ENCODE data around the gene ARL16.
A peak's percentile ranks its signal among the peaks of the same experiment; 100 is the strongest.

Gene ARL16

DNA sequence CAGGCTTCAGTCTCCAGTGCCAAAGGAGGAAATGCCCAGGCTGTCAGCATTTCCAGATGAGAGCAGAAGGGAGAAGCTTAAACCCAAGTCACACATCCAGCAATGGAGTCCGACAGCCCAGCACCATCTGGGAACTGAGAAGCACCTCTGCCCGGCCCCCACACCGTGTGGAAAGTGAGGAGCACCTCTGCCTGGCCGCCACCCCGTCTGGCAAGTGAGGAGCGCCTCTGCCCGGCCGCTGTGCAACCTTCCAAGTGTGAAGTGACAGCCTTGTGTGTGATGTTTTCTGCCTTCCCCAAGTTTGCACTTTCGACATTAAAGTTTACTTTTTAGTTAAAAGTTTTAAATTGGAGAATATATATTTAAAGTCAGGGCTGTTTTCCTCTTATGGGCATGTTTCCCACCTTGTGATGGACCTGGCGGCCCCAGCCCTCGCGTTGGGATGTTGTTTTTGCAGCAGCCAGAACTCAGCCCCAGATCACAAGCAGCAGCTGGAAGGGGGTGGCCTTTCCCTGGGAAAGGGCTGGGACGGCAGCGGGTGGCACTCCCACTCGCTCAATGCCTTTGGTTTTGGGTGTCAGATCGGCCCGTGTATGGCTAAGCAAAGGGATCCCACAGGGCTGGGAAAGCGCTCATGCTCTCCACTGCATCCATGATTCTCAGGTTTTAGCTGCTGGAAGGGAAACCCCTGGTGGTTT, 9.9 kb downstream of the ARL16 start:
- DNase-seq (ENCODE audit: insufficient read length, low spot score) = no peak
- no peak for FAIRE-seq

DNA sequence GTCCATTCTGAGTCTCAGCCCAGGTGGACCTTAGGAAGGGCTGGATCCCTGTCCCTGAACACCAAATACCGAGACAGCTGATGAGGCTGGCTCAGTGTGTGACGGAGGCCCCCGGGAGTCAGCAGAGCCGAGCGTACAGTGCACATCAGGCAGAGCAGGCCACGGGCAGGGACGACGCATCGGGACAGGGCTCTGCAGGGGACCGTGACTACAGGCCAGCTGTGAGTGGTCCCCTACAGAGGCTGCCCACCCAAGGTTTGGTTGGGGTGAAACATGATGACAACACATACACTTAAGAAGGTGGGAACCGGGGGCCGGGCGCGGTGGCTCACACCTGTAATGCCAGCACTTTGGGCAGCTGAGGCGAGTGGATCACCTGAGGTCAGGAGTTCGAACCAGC, 10.6 kb downstream of the ARL16 start:
- FAIRE-seq = no peak
- DNase-seq (ENCODE audit: insufficient read length, low spot score) = no peak

DNA sequence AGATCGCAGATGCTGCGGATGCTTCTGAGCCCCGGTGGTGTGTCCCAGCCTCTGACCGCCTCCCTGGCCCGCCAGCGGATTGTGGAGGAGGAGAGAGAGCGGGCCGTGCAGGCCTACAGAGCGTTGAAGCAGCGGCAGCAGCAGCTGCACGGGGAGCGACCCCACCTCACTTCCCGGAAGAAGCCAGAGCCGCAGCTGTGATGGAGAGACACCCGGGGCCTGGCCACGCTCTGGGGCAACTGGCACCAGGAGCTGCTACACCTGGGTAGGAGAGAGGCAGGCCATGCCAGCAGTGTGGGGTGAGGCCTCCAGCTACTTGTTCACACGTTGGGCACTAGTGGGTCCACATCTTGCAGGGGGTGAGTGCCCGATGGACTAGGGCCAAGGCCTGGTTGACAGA, 11.1 kb downstream of the ARL16 start:
- FAIRE-seq = no peak
- DNase-seq (ENCODE audit: insufficient read length, low spot score) = no peak

DNA sequence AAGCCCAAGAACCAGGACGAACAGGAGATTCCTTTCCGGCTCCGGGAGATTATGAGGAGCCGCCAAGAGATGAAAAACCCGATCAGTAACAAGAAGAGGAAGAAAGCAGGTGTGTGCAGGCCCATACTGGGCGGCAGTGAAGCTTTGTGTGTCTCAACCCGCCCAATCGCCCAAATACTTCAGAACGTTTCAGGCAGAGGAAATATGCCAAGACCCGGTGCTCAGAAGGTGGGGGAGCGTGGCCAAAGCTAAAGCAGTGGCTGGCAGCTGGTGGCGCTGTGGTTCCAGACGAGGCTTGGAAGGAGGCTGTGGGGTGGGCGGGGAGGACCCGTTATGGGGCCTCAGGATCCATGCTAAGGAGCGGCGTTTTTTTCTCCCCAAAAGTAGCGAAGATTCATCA, 15.8 kb downstream of the ARL16 start:
- no peak for FAIRE-seq

DNA sequence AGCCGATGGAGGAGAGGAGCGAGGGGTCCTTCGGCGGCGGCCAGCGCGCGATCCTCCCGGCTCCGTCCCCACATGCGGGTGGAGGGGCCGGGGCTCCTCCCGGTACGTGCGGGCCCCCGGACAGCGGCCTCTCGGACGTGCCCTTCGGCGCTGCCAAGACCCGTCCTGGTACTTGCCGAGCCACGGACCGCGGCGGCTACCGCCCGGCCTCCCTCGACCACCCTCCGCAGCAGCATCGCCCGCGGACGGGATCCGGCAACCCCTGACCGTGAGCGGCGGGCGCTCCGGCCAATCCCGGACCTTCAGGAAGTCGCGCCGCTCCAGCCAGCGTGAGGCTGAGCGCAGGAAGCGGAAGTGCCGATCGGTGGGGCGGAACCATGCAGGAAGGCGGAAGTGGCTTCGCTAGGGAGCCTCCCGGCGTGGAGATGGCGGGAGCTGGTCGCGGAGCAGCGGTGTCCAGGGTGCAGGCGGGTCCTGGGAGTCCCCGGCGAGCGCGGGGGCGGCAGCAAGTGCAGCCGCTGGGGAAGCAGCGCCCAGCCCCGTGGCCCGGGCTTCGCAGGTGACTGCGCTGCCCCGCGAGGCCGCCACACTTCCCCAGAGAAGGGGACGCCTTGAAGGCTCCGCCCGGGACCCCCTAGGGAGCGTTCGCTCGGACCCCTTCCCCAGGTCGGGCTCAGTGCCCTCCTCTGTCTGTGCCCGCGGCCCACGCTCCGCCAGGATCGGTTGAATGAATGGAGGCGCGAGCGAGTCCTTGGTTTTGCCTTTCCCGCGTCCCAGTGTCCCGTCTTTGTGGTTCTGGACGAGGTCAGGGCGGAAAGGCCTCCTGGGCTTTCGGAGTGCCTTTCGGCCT, 17.0 kb downstream of the ARL16 start, which contains the start of the genes CCDC137 and OXLD1:
Gene CCDC137 (plus strand): TSS at position 396 of the 850 bp plus-strand sequence. CDS start 30 bp downstream, at position 426.
Gene OXLD1 (minus strand): TSS at position 264 of the 850 bp plus-strand sequence. CDS start 28 bp downstream, at position 236.
- FAIRE-seq = peak; percentile 86
- peak; percentile 98 for DNase-seq (ENCODE audit: insufficient read length, low spot score)

More for the DNA sequence above, 15.8 kb downstream of the ARL16 start:
- DNase-seq (ENCODE audit: insufficient read length, low spot score) = no peak

DNA sequence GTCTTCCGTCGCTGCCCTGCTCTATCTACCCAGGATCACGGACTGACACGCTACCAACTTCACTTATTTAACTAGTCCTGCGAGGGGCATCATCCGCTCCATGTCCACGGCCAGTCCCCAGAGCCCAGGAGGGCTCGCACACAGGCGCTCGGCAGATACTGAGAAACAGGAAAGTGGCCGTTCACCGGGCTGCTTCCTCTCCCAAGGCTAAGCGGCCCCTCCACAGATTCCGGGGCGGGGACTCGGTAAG, 17.6 kb downstream of the ARL16 start:
- no peak for DNase-seq (ENCODE audit: insufficient read length, low spot score)
- FAIRE-seq = no peak

DNA sequence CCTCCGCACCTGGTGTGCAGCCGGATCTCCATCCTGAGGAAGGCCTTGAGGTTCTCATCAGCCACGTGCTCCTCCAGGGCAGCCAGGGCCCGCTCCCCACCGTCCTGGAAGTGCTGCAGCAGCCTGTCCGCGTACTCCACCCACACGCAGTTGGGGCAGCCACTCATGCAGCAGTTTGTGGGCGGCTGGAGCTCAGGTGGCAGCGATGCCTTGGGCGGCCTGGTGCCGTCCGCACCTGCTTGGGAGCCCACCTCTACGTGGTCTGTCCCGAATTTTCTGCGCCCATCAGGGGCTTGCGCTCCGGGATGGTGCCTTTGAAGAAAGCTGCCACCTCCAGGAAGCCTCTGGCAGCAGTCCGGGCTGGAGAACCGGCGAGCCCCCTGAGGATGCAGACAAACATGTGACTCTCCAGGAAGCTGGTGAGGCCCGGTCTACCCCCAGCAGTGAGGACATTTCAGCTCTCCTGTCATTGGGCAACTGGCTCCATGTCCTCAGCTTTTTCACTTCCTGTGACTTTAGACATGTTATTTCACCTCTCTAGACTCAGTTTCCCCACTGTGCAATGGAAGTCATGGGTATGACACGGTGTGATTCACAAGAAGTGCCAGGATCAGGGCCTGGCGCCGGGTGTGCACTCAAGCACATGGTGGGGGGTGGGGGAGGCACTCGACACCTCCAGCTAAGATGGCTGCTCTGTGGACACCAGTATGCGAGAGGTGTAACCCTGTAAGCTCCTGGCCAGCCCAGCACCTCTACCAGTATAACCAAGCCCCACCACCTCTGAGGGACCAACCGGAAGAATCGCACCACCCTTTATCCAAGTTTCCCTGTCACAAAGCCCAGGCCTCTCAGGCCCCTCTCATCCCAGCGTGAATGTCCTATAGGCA, 18.1 kb downstream of the ARL16 start:
- no peak for DNase-seq (ENCODE audit: insufficient read length, low spot score)
- no peak for FAIRE-seq

DNA sequence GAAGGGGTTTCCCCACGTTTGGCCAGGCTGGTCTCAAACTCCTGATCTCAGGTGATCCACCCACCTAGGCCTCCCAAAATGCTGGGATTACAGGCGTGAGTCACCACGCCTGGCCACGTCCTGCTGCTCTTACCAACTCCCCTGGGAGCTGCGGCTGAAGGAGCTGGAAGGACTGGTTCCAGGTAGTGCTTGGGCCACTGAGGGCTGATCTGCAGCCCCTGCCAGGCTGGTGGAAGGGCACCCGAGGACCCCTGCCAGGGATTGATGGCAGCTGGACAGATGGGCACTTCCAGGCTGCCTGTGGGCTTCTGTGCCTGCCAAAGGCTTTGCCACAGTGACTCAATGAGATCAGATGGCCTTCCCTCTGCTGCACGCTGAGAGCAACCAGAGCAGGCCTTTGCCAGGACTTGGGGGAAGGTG, 19.5 kb downstream of the ARL16 start:
- DNase-seq (ENCODE audit: insufficient read length, low spot score) (no peak), FAIRE-seq (no peak)

DNA sequence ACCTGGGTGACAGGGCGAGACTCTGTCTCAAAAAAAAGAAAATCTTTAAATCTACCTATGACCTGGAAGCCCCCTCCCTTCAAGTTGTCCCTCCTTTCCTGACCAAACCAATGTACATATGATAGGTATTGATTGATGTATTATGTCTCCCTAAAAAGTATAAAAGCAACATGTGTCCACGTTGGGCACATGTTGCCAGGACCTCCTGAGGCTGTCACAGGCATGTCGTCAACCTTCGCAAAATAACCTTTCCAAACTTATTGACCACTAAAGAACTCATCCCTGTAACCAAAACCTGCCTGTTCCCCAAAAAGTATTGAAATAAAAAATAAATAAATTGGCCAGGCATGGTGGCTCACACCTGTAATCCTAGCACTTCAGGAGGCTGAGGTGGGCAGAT, 21.6 kb downstream of the ARL16 start:
- FAIRE-seq = no peak
- DNase-seq (ENCODE audit: insufficient read length, low spot score) = no peak

DNA sequence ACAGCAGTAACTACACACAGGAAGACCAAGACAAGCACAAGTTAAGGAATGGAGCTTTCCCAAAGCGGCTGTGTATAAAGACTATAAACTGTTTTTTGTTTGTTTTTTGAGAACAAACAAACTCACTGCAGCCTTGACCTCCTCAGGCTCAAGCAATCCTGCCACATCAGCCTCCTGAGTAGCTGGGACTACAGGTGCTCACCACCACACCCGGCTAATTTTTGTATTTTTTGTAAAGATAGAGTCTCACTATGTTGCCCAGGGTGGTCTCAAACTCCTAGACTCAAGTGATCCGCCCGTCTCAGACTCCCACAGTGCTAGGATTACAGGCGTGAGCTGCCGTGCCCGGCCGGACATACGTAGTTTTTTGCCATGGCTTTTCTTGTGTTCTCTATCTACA, 23.2 kb downstream of the ARL16 start:
- no peak for DNase-seq (ENCODE audit: insufficient read length, low spot score)
- no peak for FAIRE-seq

DNA sequence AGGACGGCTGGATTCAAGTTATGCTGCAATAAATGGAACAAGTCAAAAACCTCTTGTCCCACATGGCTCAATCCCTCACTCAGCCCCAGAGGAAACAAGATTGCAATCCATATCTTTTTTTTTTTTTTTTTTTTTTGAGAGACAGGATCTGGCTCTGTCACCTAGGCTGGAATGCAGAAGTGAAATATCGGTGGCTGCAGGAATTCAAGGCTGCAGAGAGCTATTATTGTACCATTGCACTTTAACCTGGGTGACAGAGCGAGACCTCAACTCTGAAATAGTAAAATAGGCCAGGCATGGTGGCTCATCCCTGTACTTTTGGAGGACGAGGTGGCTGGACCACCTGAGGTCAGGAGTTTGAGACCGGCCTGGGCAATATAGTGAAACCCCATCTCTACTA, 24.6 kb downstream of the ARL16 start:
- DNase-seq (ENCODE audit: insufficient read length, low spot score) (no peak), FAIRE-seq (no peak)

DNA sequence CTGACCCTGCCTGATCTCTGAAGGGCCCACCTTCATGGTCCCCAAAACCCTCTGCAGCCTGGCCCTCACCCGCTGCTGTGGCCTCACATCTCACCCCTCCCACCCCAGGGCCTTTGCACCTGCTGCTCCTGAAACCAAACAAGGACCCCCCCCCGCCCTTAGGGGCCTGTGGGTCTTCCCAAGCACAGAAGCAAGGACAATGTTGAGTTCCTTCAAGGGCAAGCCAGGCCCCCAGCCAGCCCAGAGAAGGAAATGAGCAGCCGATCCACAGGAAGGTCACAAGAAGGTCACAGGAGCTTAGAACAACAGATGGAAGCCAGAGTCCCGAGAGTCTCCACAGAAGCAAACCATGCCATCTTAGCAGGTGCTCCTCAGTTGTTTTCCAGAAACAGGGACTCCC, 26.8 kb downstream of the ARL16 start:
- FAIRE-seq (no peak), DNase-seq (ENCODE audit: insufficient read length, low spot score) (no peak)

DNA sequence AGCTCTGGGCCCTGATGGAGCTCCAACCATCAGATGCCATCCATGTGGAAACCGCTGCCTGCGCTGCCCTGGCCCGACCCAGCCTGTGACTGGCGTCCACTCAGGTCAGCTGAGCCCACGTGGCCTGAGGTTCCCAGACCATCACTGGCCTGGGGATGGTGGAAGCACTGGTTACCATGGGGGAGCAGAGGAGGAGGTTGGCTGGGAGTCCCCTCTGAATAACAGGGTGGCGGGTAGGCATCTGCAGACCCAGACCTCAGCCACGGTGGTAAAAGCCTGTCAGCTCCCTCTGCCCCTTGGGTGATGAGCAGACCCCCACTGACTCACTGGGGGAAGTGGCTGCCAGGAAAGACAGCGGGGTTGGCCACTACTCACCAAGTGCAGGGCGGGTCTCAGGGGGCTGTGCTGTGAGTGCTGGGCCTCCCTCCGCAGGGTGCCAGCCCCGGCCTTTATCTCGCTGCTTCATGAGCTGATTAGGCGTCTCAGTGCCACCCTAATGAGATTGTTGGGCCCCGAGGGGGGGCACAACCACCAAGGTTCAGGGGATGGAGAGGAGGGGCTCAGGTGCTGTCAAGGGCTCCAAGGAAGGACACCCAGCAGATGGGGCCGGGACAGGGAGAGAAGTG, 27.4 kb downstream of the ARL16 start, which contains the start of gene PDE6G:
Gene PDE6G (minus strand): TSS at position 425 of the 626 bp plus-strand sequence. CDS start 3,237 bp downstream, outside the sequence.
- FAIRE-seq (no peak), DNase-seq (ENCODE audit: insufficient read length, low spot score) (no peak)

DNA sequence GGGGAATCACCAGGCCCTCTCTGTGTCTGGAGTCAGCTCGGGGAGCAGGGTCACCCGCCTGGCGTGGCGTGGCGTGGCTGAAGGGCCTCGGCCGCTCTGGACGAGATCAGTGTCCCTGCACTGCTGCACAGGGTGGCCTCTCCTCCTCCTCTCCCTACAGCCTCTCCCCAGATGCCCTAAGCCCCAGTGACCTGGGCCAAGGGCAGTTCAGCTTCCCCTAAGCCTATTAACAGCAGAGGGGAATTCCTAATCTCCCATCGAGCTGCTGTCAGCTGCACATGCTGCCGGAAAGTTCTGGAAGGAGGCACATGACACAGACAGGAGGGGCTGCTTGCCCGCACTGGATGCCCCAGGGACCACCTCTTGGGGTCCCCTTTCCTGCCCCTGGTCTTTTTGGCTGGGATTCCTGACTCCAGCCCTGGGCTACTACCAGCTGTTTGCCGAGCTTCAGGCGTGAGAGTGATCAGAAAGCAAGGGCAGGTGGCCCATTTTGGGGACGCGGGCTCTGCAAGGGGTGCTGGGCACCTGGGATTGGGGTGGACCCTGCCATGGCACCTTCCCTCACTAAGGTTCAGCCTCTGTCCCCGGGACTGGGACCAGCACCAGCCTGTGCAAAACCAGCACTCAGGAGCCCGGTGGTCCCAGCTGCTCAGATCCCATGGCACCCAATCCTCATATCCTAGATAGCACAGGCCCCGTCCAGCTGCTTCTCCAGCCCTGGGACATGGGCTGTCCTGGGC, 28.0 kb downstream of the ARL16 start:
- no peak for DNase-seq (ENCODE audit: insufficient read length, low spot score)
- FAIRE-seq = no peak

DNA sequence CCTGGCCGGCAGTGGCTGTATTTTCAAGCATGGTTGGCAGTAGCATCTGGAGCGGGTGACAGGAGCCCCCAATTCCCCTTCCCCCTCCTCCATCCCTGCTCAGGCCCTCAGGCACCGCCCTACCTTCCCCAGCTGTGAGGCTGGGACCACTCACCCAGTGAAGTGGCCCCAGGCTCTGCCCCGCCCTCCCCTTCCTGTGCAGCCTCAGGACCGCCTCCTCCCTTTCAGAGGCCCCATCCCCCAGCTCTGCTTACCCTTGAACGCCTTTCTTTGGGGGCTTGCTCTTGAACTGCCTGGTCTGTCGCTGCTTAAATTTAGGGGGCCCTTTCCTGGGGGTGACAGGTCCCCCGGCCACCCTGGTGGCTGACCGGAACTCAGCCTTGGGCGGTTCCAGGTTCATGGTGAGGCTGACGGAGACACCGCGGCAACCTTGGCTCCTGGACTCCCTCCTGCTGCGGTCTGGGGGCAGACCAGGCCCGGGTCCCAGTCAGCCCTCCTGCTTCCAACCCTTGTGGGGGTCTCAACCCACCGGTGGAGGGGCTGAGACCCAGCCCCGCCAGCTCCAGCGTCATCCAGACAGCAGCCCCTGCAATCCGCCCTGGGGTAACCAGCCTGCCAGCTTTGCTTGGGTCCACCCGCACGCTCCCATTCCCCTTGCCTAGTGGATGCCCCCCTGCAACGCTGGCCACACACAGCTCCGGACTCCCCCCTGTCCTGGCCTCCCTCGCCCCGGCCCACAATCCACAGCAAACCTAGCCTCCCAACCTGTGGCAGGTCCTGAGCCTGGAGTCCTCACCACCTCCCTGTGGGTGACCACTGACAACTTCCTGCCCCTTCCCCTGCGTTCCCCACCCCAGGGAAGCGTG, 30.5 kb downstream of the ARL16 start:
- DNase-seq (ENCODE audit: insufficient read length, low spot score) (no peak), FAIRE-seq (no peak)

DNA sequence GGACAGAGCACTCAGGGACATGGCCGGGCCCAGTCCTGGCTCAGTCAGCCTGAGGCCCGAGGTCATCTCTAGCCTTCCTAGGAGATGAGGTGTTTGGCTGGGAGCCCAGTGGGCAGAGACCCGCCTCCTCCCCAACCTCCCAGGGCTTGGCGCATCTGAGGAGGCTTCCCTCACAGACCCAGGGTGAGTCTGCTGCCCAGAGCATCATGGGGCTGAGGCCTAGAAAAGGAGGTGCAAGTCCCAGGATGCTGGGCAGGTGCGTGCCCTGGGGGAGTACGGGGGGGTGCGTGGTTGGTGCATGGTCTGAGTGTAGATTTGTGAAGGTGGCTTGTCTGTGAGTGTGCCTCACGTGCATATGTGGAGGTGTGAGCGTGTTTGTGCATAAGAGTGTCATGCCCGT, 31.9 kb downstream of the ARL16 start:
- peak; percentile 91 for DNase-seq (ENCODE audit: insufficient read length, low spot score)

DNA sequence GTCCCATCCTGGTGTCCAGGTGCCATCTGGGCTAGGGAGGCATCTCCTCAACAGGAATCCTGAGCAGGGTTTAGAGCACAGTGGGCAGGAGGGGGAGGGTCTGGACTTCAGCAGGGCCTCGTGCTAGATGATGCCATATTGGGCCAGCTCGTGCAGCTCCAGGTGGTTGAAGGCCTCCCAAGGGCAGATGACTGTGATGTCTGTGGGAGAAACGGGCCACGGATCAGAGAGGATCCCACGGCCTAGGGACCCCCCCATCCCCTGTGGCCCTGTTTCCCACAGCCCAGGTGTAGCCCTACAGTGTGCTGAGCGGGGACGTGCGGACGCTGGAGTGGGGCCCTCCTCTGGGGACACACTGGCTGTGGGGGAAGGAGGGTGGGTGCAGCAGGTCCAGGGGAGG, 32.6 kb downstream of the ARL16 start:
- FAIRE-seq (no peak), DNase-seq (ENCODE audit: insufficient read length, low spot score) (no peak)

More for the DNA sequence above, 31.9 kb downstream of the ARL16 start:
- FAIRE-seq = peak; percentile 54

DNA sequence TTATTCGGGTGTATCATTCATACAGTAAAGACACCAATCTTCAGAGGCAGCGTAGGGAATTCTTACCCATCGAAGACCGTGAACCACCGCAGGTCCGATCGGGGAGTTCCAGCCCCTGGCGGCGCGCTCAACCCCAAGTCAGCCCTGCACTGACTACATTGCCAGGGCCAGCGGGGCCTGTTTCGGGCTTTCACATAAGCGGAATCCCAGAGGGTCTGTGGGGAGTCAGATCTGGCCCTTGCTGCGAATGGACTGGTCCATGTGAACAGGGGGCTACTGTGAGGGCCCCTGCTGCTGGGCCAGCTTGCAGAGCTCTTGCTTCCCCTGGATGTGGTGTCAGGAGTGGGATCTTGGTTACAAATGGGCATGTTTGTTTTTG, 34.9 kb downstream of the ARL16 start:
- DNase-seq (ENCODE audit: insufficient read length, low spot score) (no peak), FAIRE-seq (no peak)

Measured in HTR-8/SVneo (cell line).